Lower leg skin (tissue), 4 donors: ENCODE results near the gene MAFF. TPM values are rescaled to one million over a fixed set of nuclear protein-coding genes. Genes with fewer than 3 reads are reported as not detected.

Experiments used
- DNase-seq, 2 donors: peaks; one replicate each; pipeline ENCODE4 v3.0.0-alpha.2; 2019; ENCODE audit warnings: low spot score in 2 of 2
- H3K4me3 ChIP-seq: fragments of 200-600 bp; sonication (generic); 2 replicates; pipeline ENCODE4 v1.5.1; 2017; ENCODE audit warnings: mild to moderate bottlenecking, low read depth; ENCODE audit not compliant: poor library complexity, severe bottlenecking
- CTCF ChIP-seq, 3 donors: fragments of 450-650 bp; IDR thresholded peaks; one replicate each; pipeline ENCODE4 v1.5.1; 2016; ENCODE audit warnings: antibody characterized with exemption in 3 of 3, mild to moderate bottlenecking in 3 of 3, moderate library complexity in 2 of 3
- POLR2A ChIP-seq, 2 donors: fragments of 450-650 bp; IDR thresholded peaks; one replicate each; pipeline ENCODE4 v1.6.1; 2016 to 2017; ENCODE audit warnings: antibody characterized with exemption in 2 of 2, mild to moderate bottlenecking in 1 of 2, moderate library complexity in 1 of 2
- WGBS, 2 donors: methylation state at CpG; one replicate each; pipeline ENCODE4 v1.1.5; 2018; 5-methylcytosine and 5-hydroxymethylcytosine counted together
- intact Hi-C: fragments of 100-400 bp; cut with DNase I; formaldehyde crosslinking; loops from one replicate; pipeline ENCODE4 v1.15.0; 2023; ENCODE audit warnings: low total_unique reads
- total RNA-seq, 4 donors: library from RNA; depleted of rRNA; stranded (reverse); fragments of >200 nt; gene quantifications; one replicate each; pipeline ENCODE4 v1.1.0, GENCODE V29; 2016

Gene MAFF
- total RNA-seq, 4 donors from 2014 or later: 64.7 to 116 (median 82.0) TPM

- DNase-seq: no peak
Observed at GRCh38 chr22:38260761-38261681, 59.2 kb downstream of the MAFF start.

GRCh38 chr22:38262051-38262795, 60.4 kb downstream of the MAFF start:
- no peak for TF ChIP-seq POLR2A (IDR thresholded peaks at IDR 0.05)
- DNase-seq: no peak
- intact Hi-C loops: no loop called here
- H3K4me3 ChIP-seq: no peak overlapping the region
- 60 to 63% methylated on average over 19 to 20 of the region's 20 CpGs for WGBS, 2 donors

More at GRCh38 chr22:38260761-38261681, 59.2 kb downstream of the MAFF start:
- TF ChIP-seq POLR2A (IDR thresholded peaks at IDR 0.05) (no peak), CTCF (IDR thresholded peaks at IDR 0.05) (no peak)
- intact Hi-C loops: no loop called here
- 52 to 66% methylated on average over 15 of the region's 15 CpGs for WGBS, 2 donors
- H3K4me3 ChIP-seq: no peak overlapping the region

GRCh38 chr22:38264322-38264843, 62.6 kb downstream of the MAFF start:
- intact Hi-C loops: no loop called here
- WGBS, 2 donors: 72 to 84% methylated on average over 5 to 6 of the region's 6 CpGs
- DNase-seq: no peak
- TF ChIP-seq POLR2A (IDR thresholded peaks at IDR 0.05) (no peak), CTCF (IDR thresholded peaks at IDR 0.05) (no peak)
- no peak overlapping the region for H3K4me3 ChIP-seq

Other genes with a start within 250 kb of the MAFF start
- not detected for gene C22orf23, start 248.4 kb upstream of the MAFF start, total RNA-seq
- 10 to 100 TPM; 33.3 to 83.9 (median 57.6) TPM for gene POLR2F, start 248.3 kb upstream of the MAFF start, total RNA-seq
- gene SOX10, start 217.4 kb upstream of the MAFF start, total RNA-seq: 10 to 100 TPM in 3 of 4 donors, 1 to 10 TPM in 1; 7.8 to 45.2 (median 29.7) TPM
- gene PICK1, start 144.6 kb upstream of the MAFF start, total RNA-seq: 10 to 100 TPM; 35.9 to 67.6 (median 51.4) TPM
- gene SLC16A8, start 117.8 kb upstream of the MAFF start, total RNA-seq: under 1 TPM; 0.13 to 0.80 (median 0.33) TPM
- 1 to 10 TPM; 1.3 to 2.3 (median 2.1) TPM for gene BAIAP2L2, start 91.3 kb upstream of the MAFF start, total RNA-seq
- 10 to 100 TPM; 46.0 to 88.4 (median 64.8) TPM for gene PLA2G6, start 20.2 kb upstream of the MAFF start, total RNA-seq
- 10 to 100 TPM; 27.9 to 67.4 (median 40.7) TPM for gene TMEM184B, start 71.0 kb downstream of the MAFF start, total RNA-seq
- 100 to 1,000 TPM; 142 to 258 (median 163) TPM for gene CSNK1E, start 115.4 kb downstream of the MAFF start, total RNA-seq